SU-DHL-6 (cell line): ENCODE measurements around the gene RAP1A.

Experiments
- H2AFZ ChIP-seq: fragments of 200-600 bp; sonication (generic); 2 replicates; pipeline ENCODE4 v1.6.1; 2014; ENCODE audit warnings: low read depth, mild to moderate bottlenecking, moderate library complexity, mixed read lengths, antibody characterized with exemption, low read length; ENCODE audit not compliant: severe bottlenecking
- H3F3A ChIP-seq: fragments of 200-600 bp; shearing (Covaris generic); 2 replicates; pipeline ENCODE4 v1.6.0; 2016; ENCODE audit warnings: antibody characterized with exemption, mild to moderate bottlenecking; ENCODE audit not compliant: insufficient read depth
- H3K27ac ChIP-seq: fragments of 200-600 bp; sonication (generic); 2 replicates; pipeline ENCODE4 v1.5.1; 2016; ENCODE audit warnings: low read depth, mild to moderate bottlenecking, low read length, moderate library complexity, mixed read lengths
- H3K27me3 ChIP-seq: fragments of 200-600 bp; sonication (generic), shearing (Covaris generic); 2 replicates; pipeline ENCODE4 v1.6.0; 2014; ENCODE audit warnings: mild to moderate bottlenecking, low read length
- H3K36me3 ChIP-seq: fragments of 200-600 bp; sonication (generic); 2 replicates; pipeline ENCODE4 v1.6.1; 2014; ENCODE audit warnings: mild to moderate bottlenecking, low read length, mixed read lengths
- H3K4me2 ChIP-seq: fragments of 300-600, 200-600 bp; shearing (Covaris generic), sonication (generic); 2 replicates; pipeline ENCODE4 v1.6.0; 2014; ENCODE audit warnings: low read length, low read depth, mild to moderate bottlenecking; ENCODE audit not compliant: poor library complexity, severe bottlenecking
- H3K4me3 ChIP-seq: fragments of 200-600 bp; sonication (generic); 2 replicates; pipeline ENCODE4 v1.5.1; 2014; ENCODE audit warnings: antibody characterized with exemption, low read length, mild to moderate bottlenecking, mixed read lengths; ENCODE audit not compliant: insufficient read depth, poor library complexity, severe bottlenecking
- H3K79me2 ChIP-seq: fragments of 200-600 bp; sonication (generic); 2 replicates; pipeline ENCODE4 v1.6.1; 2014; ENCODE audit warnings: mild to moderate bottlenecking, low read length, moderate library complexity; ENCODE audit not compliant: insufficient read depth
- H3K9ac ChIP-seq: fragments of 200-600 bp; sonication (generic); 2 replicates; pipeline ENCODE4 v1.7.0; 2014; ENCODE audit warnings: mild to moderate bottlenecking, low read length
- H3K9me2 ChIP-seq: fragments of 200-600 bp; sonication (generic); replicated peaks from 2 replicates; pipeline ENCODE4 v1.6.1; 2014; ENCODE audit warnings: low read length; ENCODE audit not compliant: insufficient read depth
- H3K9me3 ChIP-seq: fragments of 200-600 bp; sonication (generic); 2 replicates; pipeline ENCODE4 v1.6.1; 2014; ENCODE audit warnings: low read length, mixed read lengths; ENCODE audit not compliant: insufficient read depth
- H4K20me1 ChIP-seq: fragments of 200-600 bp; sonication (generic); 2 replicates; pipeline ENCODE4 v1.6.1; 2014; ENCODE audit warnings: low read depth, mild to moderate bottlenecking, antibody characterized with exemption, low read length, moderate library complexity, mixed read lengths
- EZH2phosphoT487 ChIP-seq: fragments of 200-600 bp; sonication (generic), shearing (Covaris generic); conservative IDR thresholded peaks from 2 replicates; pipeline ENCODE4 v1.6.1; 2018; ENCODE audit warnings: mild to moderate bottlenecking, antibody characterized with exemption, low read length, moderate library complexity, mixed read lengths
- TF ChIP-seq, protein P1 (sequence below): fragments of 200-600 bp; sonication (generic); IDR thresholded peaks from one replicate; pipeline ENCODE4 v1.5.1; 2017; ENCODE audit warnings: antibody characterized with exemption, mild to moderate bottlenecking, low read length, moderate library complexity; ENCODE audit not compliant: insufficient read depth, poor library complexity, severe bottlenecking

RAP1A gene

DNA sequence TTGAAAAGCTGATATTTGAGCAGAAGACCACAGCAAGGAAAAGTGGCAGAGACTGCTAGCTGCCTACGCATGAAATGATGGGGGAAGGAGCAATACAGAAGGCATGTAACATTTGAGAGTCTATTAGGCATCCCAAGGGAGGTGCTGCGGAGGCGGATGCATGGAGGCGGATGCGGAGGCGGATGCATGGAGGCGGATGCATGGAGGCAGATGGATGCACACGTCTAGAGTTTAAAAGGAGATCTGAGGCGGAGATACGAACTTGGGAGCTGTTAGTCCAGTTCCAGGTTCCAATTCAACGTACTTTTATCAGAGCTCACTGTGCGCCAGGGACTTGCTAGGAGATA lies 135.4 kb downstream of the RAP1A start:
- H3K4me2 ChIP-seq, result peak overlapping the region; percentile 66
- H3K27ac ChIP-seq, result peak overlapping the region; percentile 75
- H3K9me3 ChIP-seq, result no peaks in the 10 kb centered on the region
- no peaks in the 10 kb centered on the region for H3K9me2 ChIP-seq
- H3F3A ChIP-seq, result no peaks in the 10 kb centered on the region
- H3K4me3 ChIP-seq, result peak overlapping the region; percentile 67
- H3K9ac ChIP-seq, result peak overlapping the region; percentile 73
- TF ChIP-seq, protein P1, sequence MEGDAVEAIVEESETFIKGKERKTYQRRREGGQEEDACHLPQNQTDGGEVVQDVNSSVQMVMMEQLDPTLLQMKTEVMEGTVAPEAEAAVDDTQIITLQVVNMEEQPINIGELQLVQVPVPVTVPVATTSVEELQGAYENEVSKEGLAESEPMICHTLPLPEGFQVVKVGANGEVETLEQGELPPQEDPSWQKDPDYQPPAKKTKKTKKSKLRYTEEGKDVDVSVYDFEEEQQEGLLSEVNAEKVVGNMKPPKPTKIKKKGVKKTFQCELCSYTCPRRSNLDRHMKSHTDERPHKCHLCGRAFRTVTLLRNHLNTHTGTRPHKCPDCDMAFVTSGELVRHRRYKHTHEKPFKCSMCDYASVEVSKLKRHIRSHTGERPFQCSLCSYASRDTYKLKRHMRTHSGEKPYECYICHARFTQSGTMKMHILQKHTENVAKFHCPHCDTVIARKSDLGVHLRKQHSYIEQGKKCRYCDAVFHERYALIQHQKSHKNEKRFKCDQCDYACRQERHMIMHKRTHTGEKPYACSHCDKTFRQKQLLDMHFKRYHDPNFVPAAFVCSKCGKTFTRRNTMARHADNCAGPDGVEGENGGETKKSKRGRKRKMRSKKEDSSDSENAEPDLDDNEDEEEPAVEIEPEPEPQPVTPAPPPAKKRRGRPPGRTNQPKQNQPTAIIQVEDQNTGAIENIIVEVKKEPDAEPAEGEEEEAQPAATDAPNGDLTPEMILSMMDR, result no peak
- no peak for TF ChIP-seq EZH2phosphoT487
- peaks cover 33% of the 10 kb centered on the region for H3K79me2 ChIP-seq
- H3K36me3 ChIP-seq, result peaks cover 12% of the 10 kb centered on the region; the same call in 1 of the 2 replicates
- H4K20me1 ChIP-seq, result no peaks in the 10 kb centered on the region; the same call in 1 of the 2 replicates
- no peaks in the 10 kb centered on the region for H3K27me3 ChIP-seq
- H2AFZ ChIP-seq, result peak overlapping the region; percentile 52

DNA sequence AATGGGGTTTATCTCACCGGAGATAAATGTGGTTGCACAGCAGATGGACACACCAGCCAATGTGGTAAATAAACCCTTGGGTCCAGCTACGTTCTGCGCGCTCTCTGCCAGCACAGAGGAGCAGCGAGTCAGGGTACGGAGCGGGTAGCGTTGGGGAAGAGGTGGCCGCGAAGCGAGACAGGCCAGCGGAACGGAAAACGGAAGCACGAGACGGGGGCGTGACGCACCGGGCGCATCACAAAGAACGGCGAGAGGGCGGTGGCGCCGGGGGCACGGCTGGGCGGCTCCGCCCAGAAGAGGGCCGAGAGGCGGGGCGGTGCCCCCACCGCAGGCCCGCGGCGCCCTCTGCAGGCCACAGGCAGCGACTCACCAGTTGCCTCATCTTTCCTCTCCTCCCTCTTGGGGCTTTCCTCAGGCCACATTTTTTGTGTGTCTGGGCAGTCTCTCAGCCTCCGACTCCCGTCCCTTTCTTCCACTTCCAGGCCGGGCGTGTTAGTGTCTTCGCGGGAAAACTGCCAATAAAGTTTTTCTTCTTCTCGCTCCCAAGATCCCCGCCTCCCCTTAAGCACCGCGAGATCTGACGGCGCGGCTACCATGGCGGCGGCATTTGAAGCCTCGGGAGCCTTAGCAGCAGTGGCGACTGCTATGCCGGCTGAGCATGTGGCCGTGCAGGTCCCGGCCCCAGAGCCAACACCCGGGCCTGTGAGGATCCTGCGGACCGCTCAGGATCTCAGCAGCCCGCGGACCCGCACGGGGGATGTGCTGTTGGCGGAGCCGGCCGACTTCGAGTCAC lies 135.9 kb downstream of the RAP1A start, which contains the start of gene DDX20:
TSS of gene DDX20 (plus strand) at position 571 of the 793 bp plus-strand sequence. CDS start at position 595, 24 bp downstream.
- peak within 1 kb of the TSS; percentile 75 for H3K27ac ChIP-seq
- no peaks in the 10 kb centered on the region for H3F3A ChIP-seq
- peak within 1 kb of the TSS; percentile 66 for H3K4me2 ChIP-seq
- peaks cover 33% of the 10 kb centered on the region for H3K79me2 ChIP-seq
- H3K36me3 ChIP-seq, result peaks cover 17% of the 10 kb centered on the region; the same call in 1 of the 2 replicates
- H3K9ac ChIP-seq, result peak within 1 kb of the TSS; percentile 73
- no peaks in the 10 kb centered on the region for H3K27me3 ChIP-seq
- no peak for TF ChIP-seq EZH2phosphoT487
- TF ChIP-seq, protein P1, result peak; percentile 91
- no peaks in the 10 kb centered on the region for H3K9me2 ChIP-seq
- H4K20me1 ChIP-seq, result no peaks in the 10 kb centered on the region; the same call in 1 of the 2 replicates
- peak within 1 kb of the TSS; percentile 52 for H2AFZ ChIP-seq
- H3K9me3 ChIP-seq, result no peaks in the 10 kb centered on the region
- peak within 1 kb of the TSS; percentile 67 for H3K4me3 ChIP-seq

DNA sequence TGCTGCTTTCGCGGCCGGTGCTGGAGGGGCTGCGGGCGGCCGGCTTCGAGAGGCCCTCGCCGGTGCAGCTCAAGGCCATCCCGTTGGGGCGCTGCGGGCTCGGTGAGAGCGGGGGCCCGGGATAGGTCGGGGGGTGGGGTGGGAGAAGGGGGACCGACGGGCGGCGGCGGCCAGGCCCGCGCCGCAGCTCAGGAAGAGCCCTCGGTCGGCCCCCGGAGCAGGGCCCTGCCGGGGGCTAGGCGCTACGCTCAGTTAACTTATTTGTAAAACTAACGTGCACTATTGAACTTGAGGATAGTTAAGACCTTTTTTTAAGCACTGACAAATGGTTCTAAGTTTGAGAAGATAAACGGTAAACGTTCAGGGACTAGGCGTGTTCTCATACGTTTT lies 136.5 kb downstream of the RAP1A start:
- TF ChIP-seq EZH2phosphoT487, result no peak
- TF ChIP-seq, protein P1, result no peak
- peaks cover 33% of the 10 kb centered on the region for H3K79me2 ChIP-seq
- no peaks in the 10 kb centered on the region for H3K9me3 ChIP-seq
- no peaks in the 10 kb centered on the region for H3K27me3 ChIP-seq
- no peaks in the 10 kb centered on the region; the same call in 1 of the 2 replicates for H4K20me1 ChIP-seq
- no peaks in the 10 kb centered on the region for H3K9me2 ChIP-seq
- H3K4me3 ChIP-seq, result peak overlapping the region; percentile 67
- H3F3A ChIP-seq, result no peaks in the 10 kb centered on the region; the same call in 1 of the 2 replicates
- peak overlapping the region; percentile 73 for H3K9ac ChIP-seq
- H3K27ac ChIP-seq, result peak overlapping the region; percentile 75
- peak overlapping the region; percentile 52 for H2AFZ ChIP-seq
- peak overlapping the region; percentile 66 for H3K4me2 ChIP-seq
- H3K36me3 ChIP-seq, result peaks cover 23% of the 10 kb centered on the region; the same call in 1 of the 2 replicates
